Smooth muscle cell (in vitro differentiated cells): ENCODE results near the gene PLA2G5. TPM values are rescaled to one million over a fixed set of nuclear protein-coding genes. Genes with fewer than 3 reads are reported as not detected.
A peak's percentile ranks its signal among the peaks of the same experiment; 100 is the strongest.

ENCODE experiments used
- DNase-seq: peaks from one replicate; lab custom pipeline; 2025; ENCODE audit not compliant: unreplicated experiment; lab: John Stamatoyannopoulos, UW
- H2AFZ ChIP-seq: fragments of 200-600 bp; sonication (generic); 2 replicates; pipeline ENCODE4 v1.6.0; 2016; ENCODE audit warnings: antibody characterized with exemption, low read depth, mild to moderate bottlenecking
- H3F3A ChIP-seq: fragments of 200-600 bp; sonication (generic); 2 replicates; pipeline ENCODE4 v1.6.0; 2017; ENCODE audit warnings: antibody characterized with exemption, low read depth
- H3K27ac ChIP-seq: fragments of 200-600 bp; sonication (generic); 2 replicates; pipeline ENCODE4 v1.5.1; 2016; ENCODE audit warnings: low read depth, mild to moderate bottlenecking
- H3K27me3 ChIP-seq: fragments of 200-600 bp; sonication (generic); 2 replicates; pipeline ENCODE4 v1.6.1; 2016; ENCODE audit warnings: low read depth, mild to moderate bottlenecking
- H3K36me3 ChIP-seq: fragments of 200-600 bp; sonication (generic); 2 replicates; pipeline ENCODE4 v1.5.1; 2016; ENCODE audit warnings: low read depth
- H3K4me1 ChIP-seq: fragments of 200-600 bp; sonication (generic); 2 replicates; pipeline ENCODE4 v1.5.1; 2016; ENCODE audit warnings: low read depth
- H3K4me2 ChIP-seq: fragments of 200-600 bp; sonication (generic); 2 replicates; pipeline ENCODE4 v1.6.0; 2016; ENCODE audit warnings: mild to moderate bottlenecking
- H3K4me3 ChIP-seq: fragments of 200-600 bp; sonication (generic); 2 replicates; pipeline ENCODE4 v1.5.1; 2016; ENCODE audit warnings: mild to moderate bottlenecking
- H3K79me2 ChIP-seq: fragments of 200-600 bp; sonication (generic); 2 replicates; pipeline ENCODE4 v1.6.0; 2016; ENCODE audit warnings: low read depth, mild to moderate bottlenecking
- H3K9ac ChIP-seq: fragments of 200-600 bp; sonication (generic); 2 replicates; pipeline ENCODE4 v1.6.0; 2016; ENCODE audit warnings: low read depth
- H3K9me3 ChIP-seq: fragments of 200-600 bp; sonication (generic); replicated peaks from 2 replicates; pipeline ENCODE4 v1.5.1; 2016; ENCODE audit warnings: low read depth
- H4K20me1 ChIP-seq: fragments of 200-600 bp; sonication (generic); 2 replicates; pipeline ENCODE4 v1.6.0; 2016; ENCODE audit warnings: low read depth
- CTCF ChIP-seq: fragments of 200-600 bp; sonication (generic); IDR thresholded peaks from 2 replicates; pipeline ENCODE4 v1.5.1; 2017; ENCODE audit warnings: borderline replicate concordance, mild to moderate bottlenecking, antibody characterized with exemption; ENCODE audit not compliant: insufficient read depth, poor library complexity, severe bottlenecking
- WGBS: methylation state at CpG from one replicate; pipeline ENCODE4 v1.1.7; 2016; ENCODE audit warnings: low lambda C conversion rate; 5-methylcytosine and 5-hydroxymethylcytosine counted together
- polyA plus RNA-seq: library from polyadenylated mRNA; unstranded; fragments of >200 nt; fragmentation: Nextera tagmentation; extraction: Ambion mirVana; gene quantifications from 2 replicates; pipeline ENCODE4 v1.2.1, GENCODE V29; 2016
- total RNA-seq: library from RNA; depleted of rRNA; stranded (reverse); fragments of >200 nt; gene quantifications from 2 replicates; pipeline ENCODE4 v1.2.3, GENCODE V29; 2014

Gene PLA2G5
- total and polyA plus RNA-seq, 2 experiments from 2014 or later = 0.22 to 0.64 TPM

- H3K9me3 ChIP-seq = no peaks in the 10 kb centered on the region
- TF ChIP-seq CTCF = no peak
- H3K4me3 ChIP-seq = no peak overlapping the region
- no peaks in the 10 kb centered on the region for H3K79me2 ChIP-seq
- no peak overlapping the region for H2AFZ ChIP-seq
- H3K4me2 ChIP-seq = no peak overlapping the region
- WGBS = 97% methylated on average over 4 of the region's 4 CpGs
- no peaks in the 10 kb centered on the region for H3K4me1 ChIP-seq
- no peaks in the 10 kb centered on the region for H3K27me3 ChIP-seq
- H3F3A ChIP-seq = no peaks in the 10 kb centered on the region
- no peaks in the 10 kb centered on the region for H3K36me3 ChIP-seq
- no peaks in the 10 kb centered on the region for H4K20me1 ChIP-seq
- no peak for DNase-seq
- no peak overlapping the region for H3K9ac ChIP-seq
- H3K27ac ChIP-seq = no peak overlapping the region
Measured at GRCh38 chr1:20120796-20121195, 50.8 kb downstream of the PLA2G5 start.

- no peak overlapping the region for H3K9ac ChIP-seq
- no peak overlapping the region for H3K27ac ChIP-seq
- no peaks in the 10 kb centered on the region for H3K79me2 ChIP-seq
- TF ChIP-seq CTCF = no peak
- no peaks in the 10 kb centered on the region for H3K27me3 ChIP-seq
- H2AFZ ChIP-seq = no peak overlapping the region
- no peak for DNase-seq
- 88% methylated on average over 10 of the region's 10 CpGs for WGBS
- no peaks in the 10 kb centered on the region for H3K4me1 ChIP-seq
- no peaks in the 10 kb centered on the region for H3K36me3 ChIP-seq
- no peaks in the 10 kb centered on the region for H3K9me3 ChIP-seq
- H3K4me3 ChIP-seq = no peak overlapping the region
- H4K20me1 ChIP-seq = no peaks in the 10 kb centered on the region
- H3K4me2 ChIP-seq = peak overlapping the region; percentile 54
- H3F3A ChIP-seq = no peaks in the 10 kb centered on the region
Measured at GRCh38 chr1:20123722-20124455, 53.9 kb downstream of the PLA2G5 start.

GRCh38 chr1:20124456-20125057 lies 54.6 kb downstream of the PLA2G5 start:
- Histone ChIP-seq H3K27me3 (no peaks in the 10 kb centered on the region), H3K27ac (no peak overlapping the region), H2AFZ (no peak overlapping the region), H3K9me3 (no peaks in the 10 kb centered on the region), H3K36me3 (no peaks in the 10 kb centered on the region), H3K4me1 (no peaks in the 10 kb centered on the region), H4K20me1 (no peaks in the 10 kb centered on the region), H3F3A (no peaks in the 10 kb centered on the region), H3K4me3 (no peak overlapping the region), H3K79me2 (no peaks in the 10 kb centered on the region), H3K9ac (no peak overlapping the region), H3K4me2 (peak overlapping the region; percentile 54)
- TF ChIP-seq CTCF = no peak
- WGBS = 62% methylated on average over 7 of the region's 7 CpGs
- no peak for DNase-seq
